Thyroid gland (tissue), 4 donors: ENCODE data around the gene SMIM10L1. TPM values are rescaled to one million over a fixed set of nuclear protein-coding genes. Genes with fewer than 3 reads are reported as not detected.

Experiments used
- DNase-seq, 2 donors: peaks; one replicate each; pipeline ENCODE4 v3.0.0-alpha.2; 2019
- H3K27ac ChIP-seq, 3 donors: fragments of 200-600 bp; sonication (generic); 1 replicate in 2 of 3; 2 replicates in 1 of 3; pipeline ENCODE4 v1.5.1; 2016 to 2019; ENCODE audit warnings: mild to moderate bottlenecking in 1 of 3, moderate library complexity in 1 of 3
- H3K27me3 ChIP-seq: fragments of 200-600 bp; sonication (generic); one replicate; pipeline ENCODE4 v1.5.1; 2019
- H3K36me3 ChIP-seq, 2 donors: fragments of 200-600 bp; sonication (generic); one replicate each; pipeline ENCODE4 v1.5.1; 2016 to 2019
- H3K4me1 ChIP-seq, 2 donors: fragments of 200-600 bp; sonication (generic); one replicate each; pipeline ENCODE4 v1.5.1; 2017 to 2019
- H3K4me3 ChIP-seq, 3 donors: fragments of 200-600 bp; sonication (generic); replicated peaks in 1 of 3; 1 replicate in 2 of 3; 2 replicates in 1 of 3; pipeline ENCODE4 v1.5.1; 2016; ENCODE audit warnings: mild to moderate bottlenecking in 1 of 3
- H3K9me3 ChIP-seq: fragments of 200-600 bp; sonication (generic); one replicate; pipeline ENCODE4 v1.5.1; 2017
- CTCF ChIP-seq, 6 experiments: fragments of 200-600 bp in 3 of 6; fragments of 450-650 bp in 3 of 6; sonication (generic) in 3 of 6; IDR thresholded peaks; one replicate each; pipeline ENCODE4 v1.5.1; 2016 to 2019; ENCODE audit warnings: antibody characterized with exemption in 6 of 6, mild to moderate bottlenecking in 2 of 6, inconsistent platforms in 1 of 6, moderate library complexity in 1 of 6
- POLR2A ChIP-seq, 2 donors: fragments of 450-650 bp; IDR thresholded peaks; one replicate each; pipeline ENCODE4 v1.6.1; 2017; ENCODE audit warnings: antibody characterized with exemption in 2 of 2, mild to moderate bottlenecking in 2 of 2, moderate library complexity in 1 of 2
- WGBS, 2 donors: methylation state at CpG; one replicate each; pipeline ENCODE4 v1.1.5; 2017; 5-methylcytosine and 5-hydroxymethylcytosine counted together
- intact Hi-C: fragments of 100-400 bp; cut with DNase I; formaldehyde crosslinking; loops from one replicate; pipeline ENCODE4 v1.15.1; 2023
- total RNA-seq, 4 donors: library from RNA; depleted of rRNA; stranded (reverse); fragments of >200 nt; gene quantifications; one replicate each; pipeline ENCODE4 v1.2.3, GENCODE V29; 2016

Gene SMIM10L1
- total RNA-seq, 4 donors from 2014 or later: 8.0 to 14.0 (median 9.6) TPM

GRCh38 chr12:11178250-11178649 is 7.3 kb downstream of the SMIM10L1 start:
- TF ChIP-seq POLR2A (IDR thresholded peaks at IDR 0.05) (no peak), CTCF (IDR thresholded peaks at IDR 0.05) (no peak)
- H3K27me3 ChIP-seq: no peaks in the 10 kb centered on the region
- no peaks in the 10 kb centered on the region for H3K4me1 ChIP-seq
- no peak overlapping the region for H3K27ac ChIP-seq
- intact Hi-C loops: no loop called here
- H3K4me3 ChIP-seq: no peak overlapping the region
- H3K36me3 ChIP-seq: no peaks in the 10 kb centered on the region
- 100% methylated on average over 1 of the region's 1 CpG for WGBS, 2 donors
- no peaks in the 10 kb centered on the region for H3K9me3 ChIP-seq
- no peak for DNase-seq

- Histone ChIP-seq H3K9me3 (no peaks in the 10 kb centered on the region), H3K36me3 (no peaks in the 10 kb centered on the region), H3K27me3 (no peaks in the 10 kb centered on the region), H3K4me3 (no peak overlapping the region), H3K27ac (no peak overlapping the region), H3K4me1 (no peaks in the 10 kb centered on the region)
- no peak for DNase-seq
- TF ChIP-seq CTCF (IDR thresholded peaks at IDR 0.05): no peak
- no peak for TF ChIP-seq POLR2A (IDR thresholded peaks at IDR 0.05)
- intact Hi-C loops: no loop called here
These were observed 11.5 kb downstream of the SMIM10L1 start for GRCh38 chr12:11182529-11182928.

- Histone ChIP-seq H3K36me3 (no peaks in the 10 kb centered on the region), H3K4me1 (no peaks in the 10 kb centered on the region), H3K9me3 (no peaks in the 10 kb centered on the region), H3K27me3 (no peaks in the 10 kb centered on the region), H3K27ac (no peak overlapping the region), H3K4me3 (no peak overlapping the region)
- intact Hi-C loops: no loop called here
- DNase-seq: no peak
- TF ChIP-seq CTCF (IDR thresholded peaks at IDR 0.05) (no peak), POLR2A (IDR thresholded peaks at IDR 0.05) (no peak)
These were observed 12.0 kb downstream of the SMIM10L1 start for GRCh38 chr12:11183011-11183410.

GRCh38 chr12:11186837-11187236 is 15.8 kb downstream of the SMIM10L1 start, which contains the start of gene TAS2R42:
TAS2R42 (minus strand) TSS chr12:11186937; CDS start chr12:11186937, 0 bp downstream.
- WGBS, 2 donors: 52 to 58% methylated on average over 2 of the region's 2 CpGs
- Histone ChIP-seq H3K9me3 (no peaks in the 10 kb centered on the region), H3K4me1 (no peaks in the 10 kb centered on the region), H3K27me3 (no peaks in the 10 kb centered on the region), H3K36me3 (no peaks in the 10 kb centered on the region), H3K4me3 (no peak within 1 kb of the TSS), H3K27ac (no peak within 1 kb of the TSS)
- TF ChIP-seq POLR2A (IDR thresholded peaks at IDR 0.05) (no peak), CTCF (IDR thresholded peaks at IDR 0.05) (no peak)
- DNase-seq: no peak
- intact Hi-C loops: no loop called here

- Histone ChIP-seq H3K27ac (no peak overlapping the region), H3K36me3 (no peaks in the 10 kb centered on the region), H3K4me3 (no peak overlapping the region), H3K27me3 (no peaks in the 10 kb centered on the region), H3K4me1 (no peaks in the 10 kb centered on the region), H3K9me3 (no peaks in the 10 kb centered on the region)
- intact Hi-C loops: no loop called here
- DNase-seq: no peak
- TF ChIP-seq CTCF (IDR thresholded peaks at IDR 0.05) (no peak), POLR2A (IDR thresholded peaks at IDR 0.05) (no peak)
These were observed 31.8 kb downstream of the SMIM10L1 start for GRCh38 chr12:11202811-11203210.
